T-cell (primary cell): ENCODE measurements around the gene MEGF8. TPM values are rescaled to one million over a fixed set of nuclear protein-coding genes. Genes with fewer than 3 reads are reported as not detected.

Experiments
- ATAC-seq, 4 experiments: fragments of 200-7000 bp in 3 of 4; fragments of 150-1000 bp in 1 of 4; cut with Tn5 transposase; replicated peaks in 1 of 4; 1 replicate in 3 of 4; 2 replicates in 1 of 4; pipeline ENCODE4 v1.10.0; 2021; ENCODE audit warnings: moderate library complexity in 3 of 4, mild to moderate bottlenecking in 2 of 4, moderate number of reproducible peaks in 1 of 4
- CTCF ChIA-PET, 2 donors: fragments of 300-600 bp; sonication (Branson Sonifier 250); formaldehyde crosslinking; loops; one replicate each; lab custom pipeline; 2022; ENCODE audit warnings: antibody characterized with exemption in 2 of 2; lab: Charles Lee
- POLR2A ChIA-PET, 2 donors: fragments of 300-600 bp; sonication (Branson Sonifier 250); formaldehyde crosslinking; loops; one replicate each; lab custom pipeline; 2022; ENCODE audit warnings: antibody characterized with exemption in 2 of 2; lab: Charles Lee
- DNase-seq, 35 experiments: peaks; one replicate each; pipeline versions ENCODE4 v3.0.0 to v3.0.0-alpha.2; 2013 to 2023
- H3K27ac ChIP-seq: one replicate; pipeline ENCODE4 v1.5.1; 2013; ENCODE audit warnings: low read length
- H3K27me3 ChIP-seq, 2 experiments: replicated peaks in 1 of 2; 1 replicate in 1 of 2; 2 replicates in 1 of 2; pipeline versions ENCODE4 v1.6.1 to v1.7.0; 2013; ENCODE audit warnings: low read length in 1 of 2, mixed read lengths in 1 of 2; ENCODE audit not compliant: control insufficient read depth in 2 of 2, insufficient read depth in 2 of 2; ENCODE audit errors: extremely low read depth in 1 of 2
- H3K36me3 ChIP-seq, 2 donors: 1 replicate in 1 of 2; 2 replicates in 1 of 2; pipeline versions ENCODE4 v1.6.1 to v1.7.0; 2013; ENCODE audit warnings: low read length in 1 of 2; ENCODE audit not compliant: control insufficient read depth in 2 of 2, insufficient read depth in 1 of 2; ENCODE audit errors: extremely low read depth in 1 of 2
- H3K4me1 ChIP-seq, 2 experiments: 1 replicate in 1 of 2; 2 replicates in 1 of 2; pipeline versions ENCODE4 v1.6.1 to v1.7.0; 2013; ENCODE audit warnings: low read length in 2 of 2, mixed read lengths in 1 of 2; ENCODE audit not compliant: insufficient read depth in 2 of 2, control insufficient read depth in 1 of 2; ENCODE audit errors: extremely low read depth in 1 of 2
- H3K4me3 ChIP-seq, 2 donors: 1 replicate in 1 of 2; 2 replicates in 1 of 2; pipeline versions ENCODE4 v1.5.1 to v1.7.0; 2013; ENCODE audit warnings: mild to moderate bottlenecking in 2 of 2, low read length in 1 of 2, moderate library complexity in 1 of 2; ENCODE audit not compliant: control insufficient read depth in 1 of 2; ENCODE audit errors: extremely low read depth in 1 of 2
- H3K9me3 ChIP-seq: 2 replicates; pipeline ENCODE4 v1.7.0; 2013
- H3K27ac Mint-ChIP-seq, 2 donors: one replicate each; pipeline ENCODE4 v1.8.0; 2020 to 2021; ENCODE audit warnings: mild to moderate bottlenecking in 2 of 2, mixed read lengths in 2 of 2
- H3K27me3 Mint-ChIP-seq, 2 donors: one replicate each; pipeline ENCODE4 v1.8.0; 2021 to 2022; ENCODE audit warnings: mixed read lengths in 2 of 2
- H3K36me3 Mint-ChIP-seq: one replicate; pipeline ENCODE4 v1.8.0; 2021; ENCODE audit warnings: mixed read lengths
- H3K4me1 Mint-ChIP-seq, 3 donors: one replicate each; pipeline ENCODE4 v1.8.0; 2020 to 2022; ENCODE audit warnings: mixed read lengths in 3 of 3, mild to moderate bottlenecking in 1 of 3
- H3K4me3 Mint-ChIP-seq, 3 donors: one replicate each; pipeline ENCODE4 v1.8.0; 2020 to 2022; ENCODE audit warnings: mild to moderate bottlenecking in 3 of 3, mixed read lengths in 3 of 3, moderate library complexity in 3 of 3
- H3K9me3 Mint-ChIP-seq, 3 donors: one replicate each; pipeline ENCODE4 v1.8.0; 2020 to 2022; ENCODE audit warnings: mixed read lengths in 3 of 3
- WGBS: methylation state at CpG from one replicate; pipeline ENCODE4 v1.1.5; 2013; ENCODE audit warnings: missing lambda C conversion rate; ENCODE audit not compliant: insufficient coverage; 5-methylcytosine and 5-hydroxymethylcytosine counted together
- total RNA-seq, 35 experiments: library from RNA in 6 of 35; stranded (reverse) in 6 of 35; fragments of 120-200 nt in 1 of 35; gene quantifications; one replicate each; pipeline versions ENCODE4 v1.2.1 to v1.2.4 and lab custom pipeline; 2013 to 2026

MEGF8 gene
- total RNA-seq, 5 donors from 2014 or later (not counting 1 experiment from before 2014, with no cell fraction given) = 5.2 to 11.4 (median 9.6) TPM

DNA sequence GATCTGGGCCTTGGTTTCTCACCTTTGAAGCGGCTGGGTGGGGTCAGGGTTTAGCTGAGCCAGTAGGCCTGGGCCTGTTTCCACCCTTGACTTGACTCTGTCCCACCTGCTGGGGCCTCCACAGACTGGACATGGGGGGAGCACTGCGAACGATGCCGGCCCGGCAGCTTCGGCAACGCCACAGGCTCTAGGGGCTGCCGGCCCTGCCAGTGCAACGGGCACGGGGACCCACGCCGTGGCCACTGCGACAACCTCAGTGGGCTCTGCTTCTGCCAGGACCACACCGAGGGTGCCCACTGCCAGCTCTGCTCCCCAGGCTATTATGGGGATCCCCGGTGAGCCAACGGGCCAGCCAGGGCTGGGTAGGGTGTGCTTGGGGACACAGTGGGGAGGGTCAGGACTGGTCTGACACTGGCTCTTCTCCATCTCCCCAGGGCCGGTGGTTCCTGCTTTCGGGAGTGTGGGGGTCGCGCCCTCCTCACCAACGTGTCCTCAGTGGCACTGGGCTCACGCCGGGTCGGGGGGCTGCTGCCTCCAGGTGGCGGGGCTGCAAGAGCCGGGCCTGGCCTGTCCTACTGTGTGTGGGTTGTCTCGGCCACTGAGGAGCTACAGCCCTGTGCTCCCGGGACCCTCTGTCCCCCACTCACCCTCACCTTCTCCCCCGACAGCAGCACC lies 28.0 kb downstream of the MEGF8 start:
- H3K4me1 Mint-ChIP-seq = no peaks in the 10 kb centered on the region
- Histone ChIP-seq H3K27me3 (no peaks in the 10 kb centered on the region), H3K36me3 (peaks cover 0 to 5% of the 10 kb centered on the region in 2 donors), H3K4me3 (no peak overlapping the region), H3K27ac (no peak overlapping the region), H3K4me1 (no peaks in the 10 kb centered on the region), H3K9me3 (no peaks in the 10 kb centered on the region)
- peaks cover 17% of the 10 kb centered on the region for H3K36me3 Mint-ChIP-seq
- DNase-seq (no peak), ATAC-seq (no peak)
- no peak overlapping the region for H3K27ac Mint-ChIP-seq
- no peaks in the 10 kb centered on the region for H3K27me3 Mint-ChIP-seq
- POLR2A ChIA-PET = no interaction called here
- H3K9me3 Mint-ChIP-seq = no peaks in the 10 kb centered on the region
- H3K4me3 Mint-ChIP-seq = no peak overlapping the region
- CTCF ChIA-PET = interaction anchor here in 1 of 2 donors (0.5 kb wide), 1 partner anchor 49 kb away, joined by 3 read pairs; no protein-coding TSS in a partner anchor
- WGBS = 94% methylated on average over 21 of the region's 29 CpGs

DNA sequence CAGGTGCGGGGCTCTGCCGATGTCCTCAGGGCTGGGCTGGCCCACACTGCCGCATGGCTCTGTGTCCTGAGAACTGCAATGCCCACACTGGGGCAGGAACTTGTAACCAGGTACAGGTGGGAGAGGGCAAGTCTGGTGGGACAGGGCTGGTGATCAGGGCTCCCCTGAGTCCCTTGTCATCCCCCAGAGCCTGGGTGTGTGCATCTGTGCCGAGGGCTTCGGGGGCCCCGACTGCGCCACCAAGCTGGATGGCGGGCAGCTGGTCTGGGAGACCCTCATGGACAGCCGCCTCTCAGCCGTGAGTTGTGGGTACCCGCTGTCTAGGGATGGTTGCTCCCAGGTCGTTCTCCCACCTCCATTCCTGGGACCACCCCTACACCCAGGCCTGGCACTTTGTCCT lies 30.5 kb downstream of the MEGF8 start:
- DNase-seq (no peak), ATAC-seq (no peak)
- H3K9me3 Mint-ChIP-seq = no peaks in the 10 kb centered on the region
- Histone ChIP-seq H3K4me1 (no peaks in the 10 kb centered on the region), H3K36me3 (peaks cover 0 to 5% of the 10 kb centered on the region in 2 donors), H3K27me3 (no peaks in the 10 kb centered on the region), H3K27ac (no peak overlapping the region), H3K9me3 (no peaks in the 10 kb centered on the region), H3K4me3 (no peak overlapping the region)
- no peak overlapping the region for H3K4me3 Mint-ChIP-seq
- no peaks in the 10 kb centered on the region for H3K4me1 Mint-ChIP-seq
- no peak overlapping the region for H3K27ac Mint-ChIP-seq
- peaks cover 23% of the 10 kb centered on the region for H3K36me3 Mint-ChIP-seq
- POLR2A ChIA-PET = no interaction called here
- no peaks in the 10 kb centered on the region for H3K27me3 Mint-ChIP-seq
- CTCF ChIA-PET = no interaction called here
- 84% methylated on average over 4 of the region's 12 CpGs for WGBS

DNA sequence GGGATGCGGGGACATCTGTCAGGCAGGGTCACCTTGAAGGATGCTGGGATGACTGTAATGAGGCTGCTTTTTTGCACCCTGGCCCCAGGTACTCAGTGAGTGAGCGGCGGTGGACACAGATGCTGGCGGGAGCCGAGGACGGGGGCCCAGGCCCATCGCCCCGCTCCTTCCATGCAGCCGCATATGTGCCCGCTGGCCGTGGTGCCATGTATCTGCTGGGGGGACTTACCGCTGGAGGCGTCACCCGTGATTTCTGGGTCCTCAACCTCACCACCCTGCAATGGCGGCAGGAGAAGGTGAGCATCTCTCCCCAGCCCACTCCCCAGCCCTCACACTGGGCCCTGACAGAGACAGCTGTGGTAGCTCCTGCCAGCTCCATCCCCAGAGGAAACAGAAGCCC lies 31.3 kb downstream of the MEGF8 start:
- peaks cover 0 to 5% of the 10 kb centered on the region in 2 donors for H3K36me3 ChIP-seq
- no peak overlapping the region for H3K4me3 ChIP-seq
- H3K27ac ChIP-seq = no peak overlapping the region
- no peak for ATAC-seq
- no peaks in the 10 kb centered on the region for H3K4me1 ChIP-seq
- H3K27ac Mint-ChIP-seq = no peak overlapping the region
- H3K36me3 Mint-ChIP-seq = peaks cover 26% of the 10 kb centered on the region
- no peak for DNase-seq
- no peaks in the 10 kb centered on the region for H3K4me1 Mint-ChIP-seq
- H3K4me3 Mint-ChIP-seq = no peak overlapping the region
- no peaks in the 10 kb centered on the region for H3K9me3 Mint-ChIP-seq
- H3K27me3 ChIP-seq = no peaks in the 10 kb centered on the region
- no peaks in the 10 kb centered on the region for H3K9me3 ChIP-seq
- H3K27me3 Mint-ChIP-seq = no peaks in the 10 kb centered on the region
- WGBS = 96% methylated on average over 15 of the region's 15 CpGs
- CTCF ChIA-PET = interaction anchor here in 1 of 2 donors (0.5 kb wide), 1 partner anchor 9 kb away, joined by 3 read pairs; no protein-coding TSS in a partner anchor
- POLR2A ChIA-PET = no interaction called here

DNA sequence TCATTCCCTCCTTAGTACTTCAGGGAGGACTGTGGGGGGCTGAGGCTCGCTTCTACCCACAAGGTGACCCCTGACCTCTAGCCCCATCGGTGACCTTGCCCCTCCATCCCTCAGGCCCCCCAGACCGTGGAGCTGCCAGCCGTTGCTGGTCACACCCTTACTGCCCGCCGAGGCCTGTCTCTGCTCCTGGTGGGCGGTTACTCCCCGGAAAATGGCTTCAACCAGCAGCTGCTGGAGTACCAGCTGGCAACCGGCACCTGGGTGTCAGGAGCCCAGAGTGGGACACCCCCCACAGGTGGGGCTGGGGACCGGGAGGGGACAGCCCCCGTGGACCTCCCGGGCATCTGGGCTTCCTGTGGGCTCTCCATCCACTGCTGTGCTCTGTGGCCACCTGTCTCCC lies 31.9 kb downstream of the MEGF8 start:
- no peak overlapping the region for H3K4me3 ChIP-seq
- ATAC-seq (no peak), DNase-seq (no peak)
- WGBS = 90% methylated on average over 11 of the region's 12 CpGs
- H3K4me3 Mint-ChIP-seq = no peak overlapping the region
- POLR2A ChIA-PET = no interaction called here
- H3K4me1 Mint-ChIP-seq = no peaks in the 10 kb centered on the region
- no peaks in the 10 kb centered on the region for H3K9me3 Mint-ChIP-seq
- no peaks in the 10 kb centered on the region for H3K4me1 ChIP-seq
- no peaks in the 10 kb centered on the region for H3K27me3 Mint-ChIP-seq
- no peak overlapping the region for H3K27ac Mint-ChIP-seq
- H3K36me3 ChIP-seq = peaks cover 3 to 5% of the 10 kb centered on the region in 2 donors
- H3K27ac ChIP-seq = no peak overlapping the region
- peaks cover 23% of the 10 kb centered on the region for H3K36me3 Mint-ChIP-seq
- no peaks in the 10 kb centered on the region for H3K27me3 ChIP-seq
- CTCF ChIA-PET = no interaction called here
- H3K9me3 ChIP-seq = no peaks in the 10 kb centered on the region

DNA sequence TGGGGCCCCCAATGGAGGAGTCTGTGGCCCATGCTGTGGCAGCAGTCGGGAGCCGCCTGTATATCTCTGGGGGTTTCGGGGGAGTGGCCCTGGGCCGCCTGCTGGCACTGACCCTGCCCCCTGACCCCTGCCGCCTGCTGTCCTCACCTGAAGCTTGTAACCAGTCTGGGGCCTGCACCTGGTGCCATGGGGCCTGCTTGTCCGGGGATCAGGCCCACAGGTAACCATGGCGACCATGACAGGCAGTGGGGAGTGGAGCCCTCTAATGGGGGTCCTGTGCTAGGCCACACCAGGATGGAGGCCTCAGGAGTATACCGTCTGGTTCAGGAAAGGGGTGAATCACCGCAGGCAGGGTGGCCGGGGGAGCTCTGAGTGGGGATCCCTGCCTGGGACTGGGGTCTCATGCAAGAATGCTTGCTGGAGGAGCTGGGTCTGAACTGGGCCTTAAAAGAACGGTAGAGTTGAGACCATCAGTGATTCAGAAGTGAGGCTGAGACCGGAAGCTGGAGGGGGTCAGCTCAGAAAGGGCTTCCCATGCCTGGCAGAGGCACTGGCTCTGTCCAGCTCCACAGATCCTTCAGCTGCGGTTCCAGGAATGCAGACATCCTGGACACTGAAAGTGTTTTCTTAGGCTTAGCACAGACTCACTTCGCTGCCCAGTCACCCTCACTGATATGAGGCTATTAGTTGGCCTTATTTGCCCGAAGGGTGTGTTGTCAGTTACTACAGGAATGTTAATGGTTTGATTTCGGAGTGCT lies 35.5 kb downstream of the MEGF8 start:
- Mint-ChIP-seq H3K27ac (no peak overlapping the region), H3K27me3 (no peaks in the 10 kb centered on the region), H3K36me3 (peaks cover 27% of the 10 kb centered on the region), H3K4me1 (peaks cover 0 to 2% (median 0%) of the 10 kb centered on the region in 3 donors), H3K9me3 (no peaks in the 10 kb centered on the region), H3K4me3 (no peak overlapping the region)
- Histone ChIP-seq H3K4me1 (no peaks in the 10 kb centered on the region), H3K36me3 (peaks cover 7 to 12% of the 10 kb centered on the region in 2 donors), H3K4me3 (no peak overlapping the region), H3K27me3 (no peaks in the 10 kb centered on the region), H3K27ac (no peak overlapping the region), H3K9me3 (peaks cover 2% of the 10 kb centered on the region)
- ChIA-PET CTCF (interaction anchor here in 1 of 2 donors (0.7 kb wide), 1 partner anchor 8 kb away, joined by 3 read pairs; no protein-coding TSS in a partner anchor), POLR2A (no interaction called here)
- 94% methylated on average over 9 of the region's 16 CpGs for WGBS
- ATAC-seq (no peak), DNase-seq (no peak)

DNA sequence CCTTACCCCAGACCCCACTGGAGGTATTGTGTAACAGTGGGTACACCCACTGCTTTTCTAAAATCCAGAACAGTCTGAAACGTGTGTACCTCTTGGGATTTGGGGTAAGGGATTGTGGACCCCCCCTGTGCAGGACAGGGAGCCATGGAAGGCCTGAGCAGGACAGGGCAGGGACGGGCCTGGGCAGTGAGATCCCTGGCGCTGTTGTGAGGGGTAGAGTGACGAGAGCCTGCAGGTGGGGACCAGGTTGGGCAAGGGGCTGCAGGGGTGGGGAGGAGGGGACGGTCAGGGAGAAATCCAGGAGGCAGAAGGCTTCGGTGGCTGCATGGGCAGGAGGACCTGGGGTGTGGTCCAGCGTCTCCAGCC lies 36.1 kb downstream of the MEGF8 start:
- POLR2A ChIA-PET = no interaction called here
- no peak overlapping the region for H3K4me3 ChIP-seq
- no peaks in the 10 kb centered on the region for H3K27me3 ChIP-seq
- H3K9me3 ChIP-seq = peaks cover 2% of the 10 kb centered on the region
- H3K4me1 ChIP-seq = no peaks in the 10 kb centered on the region
- Mint-ChIP-seq H3K4me1 (peaks cover 0 to 2% (median 0%) of the 10 kb centered on the region in 3 donors), H3K27me3 (no peaks in the 10 kb centered on the region), H3K9me3 (no peaks in the 10 kb centered on the region), H3K4me3 (no peak overlapping the region), H3K27ac (no peak overlapping the region), H3K36me3 (peaks cover 27% of the 10 kb centered on the region)
- DNase-seq (no peak), ATAC-seq (no peak)
- peaks cover 7 to 12% of the 10 kb centered on the region in 2 donors for H3K36me3 ChIP-seq
- 90% methylated on average over 7 of the region's 7 CpGs for WGBS
- CTCF ChIA-PET = no interaction called here
- no peak overlapping the region for H3K27ac ChIP-seq
